Neural cell (in vitro differentiated cells): ENCODE data around the gene HOXC9. TPM values are rescaled to one million over a fixed set of nuclear protein-coding genes. Genes with fewer than 3 reads are reported as not detected.

Source experiments
- H2AFZ ChIP-seq: fragments of 200-600, 300-800 bp; sonication (generic), shearing (Covaris generic); 2 replicates; pipeline ENCODE4 v1.6.0; 2014; ENCODE audit warnings: low read depth, mild to moderate bottlenecking, antibody characterized with exemption, low read length, moderate library complexity
- H3F3A ChIP-seq: fragments of 200-600 bp; shearing (Covaris generic); 2 replicates; pipeline ENCODE4 v1.6.1; 2016; ENCODE audit warnings: mild to moderate bottlenecking, moderate library complexity, mixed read lengths, antibody characterized with exemption, low read length; ENCODE audit not compliant: insufficient read depth, poor library complexity, severe bottlenecking
- H3K27ac ChIP-seq: fragments of 200-600, 300-800 bp; sonication (generic), shearing (Covaris generic); 2 replicates; pipeline ENCODE4 v1.5.1; 2014; ENCODE audit warnings: mild to moderate bottlenecking, low read length, moderate library complexity
- H3K27me3 ChIP-seq: fragments of 300-800, 200-600 bp; sonication (generic), shearing (Covaris generic); 2 replicates; pipeline ENCODE4 v1.6.0; 2014; ENCODE audit warnings: mild to moderate bottlenecking, low read depth, low read length, moderate library complexity; ENCODE audit not compliant: insufficient read depth
- H3K36me3 ChIP-seq: fragments of 300-800, 200-600 bp; sonication (generic), shearing (Covaris generic); 2 replicates; pipeline ENCODE4 v1.5.1; 2014; ENCODE audit warnings: mild to moderate bottlenecking, antibody characterized with exemption, low read length, moderate library complexity; ENCODE audit not compliant: insufficient read depth
- H3K4me2 ChIP-seq: fragments of 300-800, 200-600 bp; sonication (generic), shearing (Covaris generic); 2 replicates; pipeline ENCODE4 v1.6.0; 2014; ENCODE audit warnings: mild to moderate bottlenecking, low read length
- H3K4me3 ChIP-seq: fragments of 300-800, 200-600 bp; sonication (generic), shearing (Covaris generic); 2 replicates; pipeline ENCODE4 v1.5.1; 2014; ENCODE audit warnings: mild to moderate bottlenecking, low read length, moderate library complexity
- H3K79me2 ChIP-seq: fragments of 200-600 bp; shearing (Covaris generic); replicated peaks from 2 replicates; pipeline ENCODE4 v1.6.0; 2014; ENCODE audit warnings: mild to moderate bottlenecking, low read length, moderate library complexity; ENCODE audit not compliant: insufficient read depth
- H3K9ac ChIP-seq: fragments of 300-800, 200-600 bp; sonication (generic), shearing (Covaris generic); 2 replicates; pipeline ENCODE4 v1.6.1; 2016; ENCODE audit warnings: mild to moderate bottlenecking, low read length, mixed read lengths
- H3K9me2 ChIP-seq: fragments of 200-600 bp; shearing (Covaris generic); 2 replicates; pipeline ENCODE4 v1.6.1; 2016; ENCODE audit warnings: mild to moderate bottlenecking, low read length, mixed read lengths; ENCODE audit not compliant: insufficient read depth
- H3K9me3 ChIP-seq: fragments of 200-600, 300-800 bp; sonication (generic), shearing (Covaris generic); 2 replicates; pipeline ENCODE4 v1.6.1; 2016; ENCODE audit warnings: mild to moderate bottlenecking, mixed run types, low read length, moderate library complexity, mixed read lengths
- H4K20me1 ChIP-seq: fragments of 200-600 bp; shearing (Covaris generic); 2 replicates; pipeline ENCODE4 v1.6.1; 2016; ENCODE audit warnings: mild to moderate bottlenecking, mixed run types; ENCODE audit not compliant: insufficient read depth
- CTCF ChIP-seq: fragments of 450-650 bp; IDR thresholded peaks from 2 replicates; pipeline ENCODE4 v1.5.1; 2014; ENCODE audit warnings: antibody characterized with exemption, mild to moderate bottlenecking, moderate library complexity; ENCODE audit not compliant: poor library complexity, severe bottlenecking
- EP300 ChIP-seq: fragments of 450-650 bp; conservative IDR thresholded peaks from 2 replicates; pipeline ENCODE4 v1.6.1; 2014; ENCODE audit warnings: antibody characterized with exemption, mild to moderate bottlenecking, moderate library complexity; ENCODE audit not compliant: poor library complexity, severe bottlenecking
- EZH2 ChIP-seq: fragments of 200-600, 300-800 bp; shearing (Covaris generic), sonication (generic); IDR thresholded peaks from 2 replicates; pipeline ENCODE4 v1.6.1; 2014; ENCODE audit warnings: antibody characterized with exemption, low read length, borderline replicate concordance, mild to moderate bottlenecking; ENCODE audit not compliant: insufficient read depth, poor library complexity, severe bottlenecking
- MXI1 ChIP-seq: fragments of 450-650 bp; conservative IDR thresholded peaks from 2 replicates; pipeline ENCODE4 v1.6.1; 2014; ENCODE audit warnings: antibody characterized with exemption, mild to moderate bottlenecking; ENCODE audit not compliant: poor library complexity, severe bottlenecking
- POLR2AphosphoS5 ChIP-seq: IDR thresholded peaks from 2 replicates; pipeline ENCODE4 v1.6.1; 2012
- RAD21 ChIP-seq: fragments of 450-650 bp; conservative IDR thresholded peaks from 2 replicates; pipeline ENCODE4 v1.6.1; 2014; ENCODE audit warnings: antibody characterized with exemption, mild to moderate bottlenecking, moderate library complexity
- REST ChIP-seq: IDR thresholded peaks from 2 replicates; pipeline ENCODE4 v1.6.1; 2012; ENCODE audit warnings: borderline replicate concordance
- SMC3 ChIP-seq: fragments of 450-650 bp; conservative IDR thresholded peaks from 2 replicates; pipeline ENCODE4 v1.6.1; 2014; ENCODE audit warnings: antibody characterized with exemption, mild to moderate bottlenecking, moderate library complexity; ENCODE audit not compliant: poor library complexity
- TAF1 ChIP-seq: IDR thresholded peaks from 2 replicates; pipeline ENCODE4 v1.6.1; 2012; ENCODE audit warnings: low read depth
- polyA plus RNA-seq: library from polyadenylated mRNA; depleted of rRNA; stranded (reverse); fragments of >200 nt; gene quantifications from 2 replicates; pipeline ENCODE4 v1.2.3, GENCODE V29; 2014

The HOXC9 gene
- polyA plus RNA-seq, 1 donor from 2014 or later, result not detected

GRCh38 chr12:53963434-53964314 lies 36.3 kb upstream of the HOXC9 start:
- Histone ChIP-seq H3K9ac (no peak overlapping the region), H3K9me2 (no peaks in the 10 kb centered on the region), H3F3A (no peaks in the 10 kb centered on the region), H3K79me2 (no peaks in the 10 kb centered on the region), H3K27ac (no peak overlapping the region), H3K9me3 (no peaks in the 10 kb centered on the region), H3K36me3 (no peaks in the 10 kb centered on the region), H3K4me2 (no peak overlapping the region), H4K20me1 (no peaks in the 10 kb centered on the region), H2AFZ (no peak overlapping the region), H3K27me3 (peaks cover 100% of the 10 kb centered on the region), H3K4me3 (no peak overlapping the region)
- TF ChIP-seq CTCF, result no peak
- TF ChIP-seq MXI1, result no peak
- no peak for TF ChIP-seq EP300
- no peak for TF ChIP-seq SMC3
- no peak for TF ChIP-seq REST
- no peak for TF ChIP-seq RAD21
- TF ChIP-seq TAF1, result no peak
- no peak for TF ChIP-seq POLR2AphosphoS5
- TF ChIP-seq EZH2, result no peak

GRCh38 chr12:53964315-53964713 lies 35.6 kb upstream of the HOXC9 start:
- H3K4me2 ChIP-seq, result no peak overlapping the region
- peaks cover 100% of the 10 kb centered on the region for H3K27me3 ChIP-seq
- H3K79me2 ChIP-seq, result no peaks in the 10 kb centered on the region
- no peak overlapping the region for H3K4me3 ChIP-seq
- no peaks in the 10 kb centered on the region for H3F3A ChIP-seq
- no peaks in the 10 kb centered on the region for H3K9me3 ChIP-seq
- H4K20me1 ChIP-seq, result no peaks in the 10 kb centered on the region
- no peaks in the 10 kb centered on the region for H3K9me2 ChIP-seq
- H3K9ac ChIP-seq, result no peak overlapping the region
- H2AFZ ChIP-seq, result no peak overlapping the region
- no peaks in the 10 kb centered on the region for H3K36me3 ChIP-seq
- TF ChIP-seq EP300 (no peak), SMC3 (no peak), EZH2 (no peak), POLR2AphosphoS5 (no peak), REST (no peak), RAD21 (no peak), TAF1 (no peak), MXI1 (no peak)
- H3K27ac ChIP-seq, result no peak overlapping the region
